Mucosa of descending colon (tissue), 3 donors: ENCODE results near the gene ZFP36. TPM values are rescaled to one million over a fixed set of nuclear protein-coding genes. Genes with fewer than 3 reads are reported as not detected.
"Not testable (repeated sequence)": the region's sequence is repeated elsewhere in the genome, so short reads cannot be mapped to it uniquely, and the experiment has no call there.

ENCODE experiments used
- ATAC-seq: fragments of 200-7000 bp; cut with Tn5 transposase; one replicate; pipeline ENCODE4 v1.9.1; 2020; ENCODE audit warnings: mild to moderate bottlenecking, moderate library complexity
- DNase-seq, 3 donors: peaks; one replicate each; pipeline ENCODE4 v3.0.0-alpha.2; 2020
- H3K36me3 ChIP-seq: fragments of 200-600 bp; one replicate; pipeline ENCODE4 v1.8.0; 2021; ENCODE audit warnings: low read depth, mild to moderate bottlenecking
- H3K4me1 ChIP-seq: fragments of 200-600 bp; one replicate; pipeline ENCODE4 v1.8.0; 2021; ENCODE audit warnings: low read depth, mild to moderate bottlenecking
- H3K4me3 ChIP-seq: fragments of 200-600 bp; one replicate; pipeline ENCODE4 v1.8.0; 2021; ENCODE audit warnings: mild to moderate bottlenecking
- H3K9me3 ChIP-seq: fragments of 200-600 bp; one replicate; pipeline ENCODE4 v1.8.0; 2021; ENCODE audit warnings: mild to moderate bottlenecking
- intact Hi-C, 2 donors: fragments of 100-400 bp; cut with DNase I in 1 of 2; cut with micrococcal nuclease in 1 of 2; formaldehyde crosslinking; loops; one replicate each; pipeline versions ENCODE4 v1.11.0 to v1.11.1; 2022; cut with DNase I, micrococcal nuclease
- total RNA-seq, 3 donors: library from RNA; stranded (reverse); fragmentation: NEBNext Ultra II Directional in 2 of 3; extraction: Animal tissue kit (Norgen Biotek cat#: 25700) in 2 of 3; gene quantifications; one replicate each; pipeline versions ENCODE4 v1.2.1 to v1.2.4, GENCODE V29; 2021 to 2023
- TF ChIP-seq, protein P1 (sequence below): fragments of 200-600 bp; IDR thresholded peaks from one replicate; pipeline ENCODE4 v1.8.0; 2022; ENCODE audit warnings: antibody characterized with exemption, mild to moderate bottlenecking
- donor health status: DM: no; HTN: no; CAD: no; lungs with moderate emphysema.
- donor health status: DM: no; HTN: no; CAD: no.
- donor health status: DM: no; HTN: yes; CAD: no.

ZFP36 gene
- total RNA-seq, 3 donors from 2014 or later, result 200 to 236 (median 235) TPM

- Histone ChIP-seq H3K4me1 (no peaks in the 10 kb centered on the region), H3K36me3 (peaks cover 12% of the 10 kb centered on the region), H3K9me3 (no peaks in the 10 kb centered on the region), H3K4me3 (no peak overlapping the region)
- no peak for DNase-seq
- intact Hi-C loops, result no loop called here
- TF ChIP-seq, protein P1, sequence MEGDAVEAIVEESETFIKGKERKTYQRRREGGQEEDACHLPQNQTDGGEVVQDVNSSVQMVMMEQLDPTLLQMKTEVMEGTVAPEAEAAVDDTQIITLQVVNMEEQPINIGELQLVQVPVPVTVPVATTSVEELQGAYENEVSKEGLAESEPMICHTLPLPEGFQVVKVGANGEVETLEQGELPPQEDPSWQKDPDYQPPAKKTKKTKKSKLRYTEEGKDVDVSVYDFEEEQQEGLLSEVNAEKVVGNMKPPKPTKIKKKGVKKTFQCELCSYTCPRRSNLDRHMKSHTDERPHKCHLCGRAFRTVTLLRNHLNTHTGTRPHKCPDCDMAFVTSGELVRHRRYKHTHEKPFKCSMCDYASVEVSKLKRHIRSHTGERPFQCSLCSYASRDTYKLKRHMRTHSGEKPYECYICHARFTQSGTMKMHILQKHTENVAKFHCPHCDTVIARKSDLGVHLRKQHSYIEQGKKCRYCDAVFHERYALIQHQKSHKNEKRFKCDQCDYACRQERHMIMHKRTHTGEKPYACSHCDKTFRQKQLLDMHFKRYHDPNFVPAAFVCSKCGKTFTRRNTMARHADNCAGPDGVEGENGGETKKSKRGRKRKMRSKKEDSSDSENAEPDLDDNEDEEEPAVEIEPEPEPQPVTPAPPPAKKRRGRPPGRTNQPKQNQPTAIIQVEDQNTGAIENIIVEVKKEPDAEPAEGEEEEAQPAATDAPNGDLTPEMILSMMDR, result no peak
- ATAC-seq, result no peak
Observed at GRCh38 chr19:39372941-39373340, 33.7 kb upstream of the ZFP36 start.

DNA sequence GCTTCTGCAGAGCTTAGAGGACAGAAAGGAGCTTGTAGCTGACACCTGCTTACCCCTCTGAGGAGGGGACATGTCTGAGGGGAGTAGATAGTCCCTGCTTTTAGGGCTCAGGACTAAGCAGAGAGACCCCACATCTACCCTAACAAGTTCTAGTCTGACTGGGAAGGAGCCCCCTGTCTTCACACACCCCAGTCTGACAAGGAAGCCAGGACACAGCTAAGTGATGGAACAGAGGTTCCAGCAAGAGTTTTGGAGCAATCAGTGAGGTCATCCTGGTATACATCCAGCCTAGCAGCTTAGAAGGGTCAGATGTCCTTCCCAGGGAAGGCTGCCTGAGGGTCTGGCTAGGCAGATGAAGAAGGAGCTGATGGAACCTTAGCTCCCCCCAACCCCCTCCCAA is 30.7 kb upstream of the ZFP36 start:
- DNase-seq, result no peak
- intact Hi-C loops, result no loop called here
- TF ChIP-seq, protein P1, result no peak
- no peak overlapping the region for H3K4me3 ChIP-seq
- H3K9me3 ChIP-seq, result no peaks in the 10 kb centered on the region
- no peak for ATAC-seq
- H3K36me3 ChIP-seq, result peaks cover 32% of the 10 kb centered on the region
- no peaks in the 10 kb centered on the region for H3K4me1 ChIP-seq

GRCh38 chr19:39377373-39378362 is 29.0 kb upstream of the ZFP36 start:
- Histone ChIP-seq H3K4me3 (no peak overlapping the region), H3K4me1 (no peaks in the 10 kb centered on the region), H3K9me3 (no peaks in the 10 kb centered on the region), H3K36me3 (peaks cover 31% of the 10 kb centered on the region)
- intact Hi-C loops, result no loop called here
- TF ChIP-seq, protein P1, result no peak
- ATAC-seq (no peak), DNase-seq (no peak)

DNA sequence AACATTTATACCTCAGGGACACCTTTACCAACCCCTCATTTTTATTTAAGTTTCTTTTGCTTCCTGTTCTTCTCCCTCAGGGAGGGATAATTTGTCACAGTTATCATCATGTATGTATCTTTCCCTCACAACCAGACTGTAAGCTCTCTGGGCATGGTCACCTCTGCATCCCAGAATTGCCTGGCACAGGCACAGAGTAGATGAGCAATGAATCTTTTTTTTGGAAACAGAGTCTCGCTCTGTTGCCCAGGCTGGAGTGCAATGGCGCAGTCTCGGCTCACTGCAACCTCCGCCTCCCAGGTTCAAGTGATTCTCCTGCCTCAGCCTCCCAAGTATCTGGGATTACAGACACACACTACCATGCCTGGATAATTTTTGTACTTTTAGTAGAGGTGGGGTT is 27.3 kb upstream of the ZFP36 start:
- ATAC-seq, intact Hi-C loops, H3K4me1 ChIP-seq, H3K9me3 ChIP-seq, DNase-seq, H3K4me3 ChIP-seq: not testable (repeated sequence)
- H3K36me3 ChIP-seq, result peaks cover 31% of the 10 kb centered on the region

- H3K4me1 ChIP-seq, result no peaks in the 10 kb centered on the region
- ATAC-seq, result no peak
- H3K36me3 ChIP-seq, result peaks cover 31% of the 10 kb centered on the region
- TF ChIP-seq, protein P1, result no peak
- no peak overlapping the region for H3K4me3 ChIP-seq
- intact Hi-C loops, result no loop called here
- H3K9me3 ChIP-seq, result no peaks in the 10 kb centered on the region
- DNase-seq, result no peak
Observed at GRCh38 chr19:39379865-39380396, 26.7 kb upstream of the ZFP36 start.
